GM18499 (cell line): ENCODE data around the gene GABBR2.

Experiments
- ATAC-seq: cut with Tn5 transposase; IDR thresholded peaks from one replicate; pipeline ENCODE4 v1.9.1; 2021; ENCODE audit warnings: moderate number of reproducible peaks; ENCODE audit not compliant: insufficient read depth, unreplicated experiment

The GABBR2 gene

GRCh38 chr9:98318041-98318790 lies 390.5 kb downstream of the GABBR2 start:
- ATAC-seq: no peak

- ATAC-seq: no peak
Measured at GRCh38 chr9:98317134-98317857, 391.4 kb downstream of the GABBR2 start.

GRCh38 chr9:98316445-98317133 lies 392.1 kb downstream of the GABBR2 start:
- no peak for ATAC-seq

GRCh38 chr9:98315551-98316060 lies 393.1 kb downstream of the GABBR2 start:
- ATAC-seq: no peak

GRCh38 chr9:98315067-98315453 lies 393.7 kb downstream of the GABBR2 start:
- ATAC-seq: no peak

DNA sequence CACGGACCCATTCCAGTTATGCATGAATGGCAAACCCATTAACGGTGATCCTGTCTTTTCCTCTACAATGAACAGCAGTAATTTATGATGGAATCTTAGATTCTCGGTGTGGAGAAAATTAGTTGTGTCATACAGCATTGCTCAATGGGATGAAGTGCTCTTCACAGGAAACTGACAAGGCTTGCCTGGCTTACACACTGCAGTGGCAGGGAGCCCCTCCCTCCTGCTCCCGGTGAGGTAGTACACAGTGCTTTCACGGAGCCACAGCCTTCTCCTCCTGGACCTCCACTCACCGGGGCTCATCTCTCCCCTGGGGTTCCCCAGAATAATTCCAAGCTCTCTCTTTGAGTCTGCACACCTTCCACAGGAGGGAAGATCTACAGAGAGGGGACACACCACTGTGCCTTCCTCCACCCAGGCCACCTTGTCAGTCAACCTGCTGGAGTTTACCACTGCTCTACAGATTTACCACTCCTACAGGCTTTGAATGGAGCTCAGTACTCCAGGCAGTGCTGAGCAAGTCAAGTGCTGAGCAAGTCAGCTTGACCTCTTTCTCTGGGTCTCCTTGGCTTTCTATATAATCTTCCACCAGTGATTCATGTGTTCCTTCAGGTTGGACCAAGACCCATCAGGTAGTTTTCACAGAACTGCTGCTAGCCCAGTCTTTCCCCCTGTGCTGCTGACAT lies 394.2 kb downstream of the GABBR2 start:
- no peak for ATAC-seq

DNA sequence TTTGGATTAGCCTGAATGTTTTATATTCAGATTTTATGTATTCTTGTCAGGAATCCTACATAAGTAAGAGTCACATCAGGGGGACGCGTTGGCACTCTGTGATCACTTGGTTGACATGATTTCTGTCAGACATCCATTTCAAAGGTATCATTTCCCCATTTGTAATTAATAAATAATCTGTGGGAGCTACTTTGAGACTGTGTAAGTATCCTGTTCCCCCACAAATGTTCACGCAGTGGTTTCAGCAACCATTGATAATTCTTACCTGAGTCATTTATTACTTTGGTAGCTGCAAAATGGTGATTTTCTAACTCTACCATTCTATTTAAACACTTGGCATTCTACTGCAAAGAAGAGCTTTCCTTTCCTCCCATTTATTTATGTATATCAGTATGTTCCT lies 396.4 kb downstream of the GABBR2 start:
- ATAC-seq: no peak

- no peak for ATAC-seq
Measured at GRCh38 chr9:98311541-98311940, 397.2 kb downstream of the GABBR2 start.

- no peak for ATAC-seq
Measured at GRCh38 chr9:98310752-98311392, 397.9 kb downstream of the GABBR2 start.

DNA sequence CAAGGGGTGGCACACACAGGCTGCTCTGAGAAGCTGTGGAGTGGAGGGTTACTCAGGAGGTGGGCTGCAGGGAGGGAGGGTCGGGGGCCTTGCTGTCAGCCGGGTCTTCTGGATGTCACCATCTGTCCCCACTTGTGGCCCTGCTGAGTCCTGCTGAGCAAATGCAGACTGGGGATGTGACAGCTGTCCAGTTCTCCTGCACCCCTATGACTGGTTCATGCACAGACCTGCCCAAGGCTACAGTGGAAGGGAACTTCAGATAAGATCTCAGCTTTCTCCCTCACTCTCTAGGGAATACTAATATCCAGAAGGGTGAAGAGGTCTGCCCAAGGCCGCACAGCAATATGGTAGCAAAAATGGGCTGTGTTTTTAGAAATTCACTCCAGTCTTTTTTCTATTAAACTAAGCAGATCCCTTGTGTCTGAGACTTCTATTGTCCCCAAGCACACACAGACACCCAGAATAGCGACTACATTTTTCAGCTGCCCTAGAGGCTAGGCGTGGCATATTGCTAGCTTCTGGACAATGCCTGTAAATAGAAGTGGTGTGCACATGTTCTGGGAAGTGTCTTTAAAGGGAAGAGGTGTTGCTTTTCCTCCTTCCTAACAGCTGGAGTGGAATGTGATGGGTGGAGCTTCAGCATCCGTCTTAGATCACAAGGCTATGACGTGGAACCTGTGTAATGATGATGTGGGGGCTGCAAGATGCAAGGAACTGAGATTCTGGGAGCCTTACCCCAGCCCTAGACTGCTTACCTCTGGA lies 402.2 kb downstream of the GABBR2 start:
- no peak for ATAC-seq

DNA sequence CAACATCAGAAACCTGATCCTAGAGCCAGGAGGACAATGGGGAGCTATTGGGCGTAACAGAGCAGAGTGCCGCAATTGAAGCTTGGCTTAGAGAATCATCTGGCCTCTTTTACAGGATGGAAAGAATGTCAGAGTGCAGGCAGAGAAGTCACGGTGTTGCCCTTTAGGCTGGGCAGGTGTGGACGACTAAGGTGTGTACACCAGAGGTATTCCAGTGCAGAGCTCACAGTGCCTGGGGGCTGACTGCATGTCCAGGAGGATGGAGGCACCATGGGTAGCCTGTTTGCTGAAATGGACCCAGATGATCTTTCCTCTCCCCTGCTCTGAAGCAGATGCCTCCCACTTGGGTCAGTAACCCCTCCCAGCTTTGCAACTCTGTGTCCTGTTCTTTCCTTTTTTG lies 404.4 kb downstream of the GABBR2 start:
- no peak for ATAC-seq

- ATAC-seq: no peak
Measured at GRCh38 chr9:98303633-98304125, 405.1 kb downstream of the GABBR2 start.

- ATAC-seq: no peak
Measured at GRCh38 chr9:98302938-98303632, 405.6 kb downstream of the GABBR2 start.

DNA sequence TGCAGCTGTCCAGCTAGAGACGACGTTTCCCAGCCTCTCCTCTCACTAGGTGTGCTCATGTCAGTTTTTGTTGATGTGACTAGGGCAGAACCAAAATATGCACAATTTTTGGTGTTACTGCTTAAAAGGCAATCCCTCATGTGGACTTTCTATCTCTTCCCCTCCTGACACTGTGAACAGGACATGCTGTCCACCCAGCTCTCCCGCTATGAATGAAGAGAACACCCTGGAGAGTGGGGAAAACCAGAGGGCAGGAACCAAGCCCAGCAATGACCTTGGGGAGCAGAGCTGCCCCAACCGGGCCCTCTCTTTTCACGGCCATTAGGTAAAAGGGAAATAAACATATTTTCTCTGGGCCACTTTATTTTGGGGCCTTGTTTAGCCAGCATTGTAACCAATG lies 406.6 kb downstream of the GABBR2 start:
- ATAC-seq: no peak

DNA sequence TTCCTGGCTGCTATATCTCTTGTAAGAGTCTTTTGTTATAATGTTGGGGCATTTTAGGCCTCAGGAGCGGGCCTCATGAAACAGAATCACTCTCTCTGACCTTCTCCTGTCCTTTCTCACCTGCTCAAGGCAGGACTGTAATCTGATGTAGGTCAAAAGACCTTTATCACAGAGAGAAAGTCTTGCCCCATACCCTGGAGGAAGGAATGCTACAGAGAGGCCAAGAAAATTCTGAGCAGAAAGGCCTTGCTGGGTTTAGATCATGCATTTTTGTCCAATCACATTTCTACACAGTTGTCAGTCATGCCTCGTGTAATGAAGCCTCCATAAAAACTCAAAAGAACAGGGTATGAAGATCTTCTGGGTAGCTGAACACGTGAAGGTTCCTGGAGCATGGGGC lies 408.1 kb downstream of the GABBR2 start:
- ATAC-seq: no peak

- no peak for ATAC-seq
Measured at GRCh38 chr9:98298476-98298875, 410.3 kb downstream of the GABBR2 start.

GRCh38 chr9:98295824-98296223 lies 412.9 kb downstream of the GABBR2 start:
- ATAC-seq: no peak

DNA sequence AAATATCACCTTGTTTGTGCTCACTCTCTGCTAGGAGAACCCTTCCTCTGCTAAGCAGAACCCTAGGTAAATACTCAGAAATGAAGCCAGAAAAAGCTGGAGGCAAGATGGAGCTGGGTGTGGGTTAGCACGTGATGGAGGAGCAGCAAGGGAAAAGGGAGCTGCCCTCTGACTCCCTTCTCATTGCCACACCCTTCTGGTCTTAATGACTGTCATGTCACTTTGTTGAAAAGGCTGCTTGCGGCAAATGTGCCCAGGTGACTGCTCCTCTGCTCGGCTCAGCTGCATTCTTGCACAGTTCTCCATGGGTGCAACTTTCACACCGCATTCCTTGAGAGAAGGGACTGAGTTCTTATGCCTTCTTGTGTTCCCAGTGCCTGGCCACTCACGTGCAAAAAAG lies 416.9 kb downstream of the GABBR2 start:
- ATAC-seq: no peak

GRCh38 chr9:98290411-98290810 lies 418.3 kb downstream of the GABBR2 start:
- ATAC-seq: no peak
